Naive B cell (primary cell): ENCODE data around the gene OLAH. TPM values are rescaled to one million over a fixed set of nuclear protein-coding genes. Genes with fewer than 3 reads are reported as not detected.

Experiments used
- ATAC-seq, 2 donors: fragments of 150-1000 bp; cut with Tn5 transposase; 2 replicates each; pipeline ENCODE4 v1.10.0; 2021; ENCODE audit warnings: low read depth in 2 of 2, mild to moderate bottlenecking in 2 of 2, moderate library complexity in 2 of 2
- DNase-seq: peaks from one replicate; pipeline ENCODE4 v3.0.0; 2022
- H3K27ac Mint-ChIP-seq, 6 donors: one replicate each; pipeline ENCODE4 v1.8.0; 2020 to 2022; ENCODE audit warnings: mild to moderate bottlenecking in 6 of 6, mixed read lengths in 6 of 6, moderate library complexity in 5 of 6, inconsistent platforms in 2 of 6
- H3K27me3 Mint-ChIP-seq, 3 donors: one replicate each; pipeline ENCODE4 v1.8.0; 2021 to 2022; ENCODE audit warnings: mixed read lengths in 3 of 3, mild to moderate bottlenecking in 1 of 3
- H3K36me3 Mint-ChIP-seq, 2 donors: one replicate each; pipeline ENCODE4 v1.8.0; 2020 to 2022; ENCODE audit warnings: mixed read lengths in 2 of 2, inconsistent platforms in 1 of 2, mild to moderate bottlenecking in 1 of 2
- H3K4me1 Mint-ChIP-seq, 3 donors: one replicate each; pipeline ENCODE4 v1.8.0; 2020 to 2022; ENCODE audit warnings: mixed read lengths in 3 of 3, inconsistent platforms in 1 of 3, mild to moderate bottlenecking in 1 of 3, moderate library complexity in 1 of 3
- H3K4me3 Mint-ChIP-seq, 8 donors: one replicate each; pipeline ENCODE4 v1.8.0; 2020 to 2022; ENCODE audit warnings: mild to moderate bottlenecking in 8 of 8, mixed read lengths in 8 of 8, moderate library complexity in 8 of 8, inconsistent platforms in 2 of 8
- H3K9me3 Mint-ChIP-seq, 7 donors: one replicate each; pipeline ENCODE4 v1.8.0; 2020 to 2022; ENCODE audit warnings: mixed read lengths in 7 of 7, mild to moderate bottlenecking in 5 of 7, inconsistent platforms in 2 of 7, moderate library complexity in 1 of 7
- polyA plus RNA-seq, 6 donors: library from polyadenylated mRNA; unstranded; fragments of 300-500 nt; fragmentation: Illumina TruSeq; gene quantifications; one replicate each; pipeline ENCODE4 v1.2.3, GENCODE V29; 2021; ENCODE audit warnings: low read depth in 6 of 6

Gene OLAH
- polyA plus RNA-seq, 6 donors from 2014 or later: not detected

DNA sequence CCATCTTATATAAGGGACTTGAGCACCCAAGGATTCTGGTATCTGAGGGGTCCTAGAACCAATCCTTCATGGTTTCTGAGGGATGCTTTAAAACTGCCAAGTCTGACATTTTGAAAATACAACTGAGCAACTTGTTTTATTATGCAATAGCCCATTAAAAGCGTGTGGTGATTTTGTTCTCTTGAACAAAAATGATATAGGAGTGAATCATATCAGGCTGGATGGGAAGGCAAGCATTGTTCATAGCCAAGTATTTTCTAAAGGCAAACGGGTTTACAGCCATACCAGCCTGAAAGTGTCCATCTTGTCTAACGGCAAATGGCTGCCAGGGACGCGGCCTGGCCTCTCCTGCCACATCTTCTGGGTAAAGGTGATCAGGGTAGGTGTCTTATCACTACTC is 76.8 kb downstream of the OLAH start:
- DNase-seq (no peak), ATAC-seq (no peak)
- Mint-ChIP-seq H3K4me1 (peaks cover 5 to 9% (median 6%) of the 10 kb centered on the region in 3 donors), H3K4me3 (no peak overlapping the region), H3K9me3 (no peaks in the 10 kb centered on the region), H3K27ac (no peak overlapping the region), H3K27me3 (no peaks in the 10 kb centered on the region), H3K36me3 (peaks cover 9 to 17% of the 10 kb centered on the region in 2 donors)

DNA sequence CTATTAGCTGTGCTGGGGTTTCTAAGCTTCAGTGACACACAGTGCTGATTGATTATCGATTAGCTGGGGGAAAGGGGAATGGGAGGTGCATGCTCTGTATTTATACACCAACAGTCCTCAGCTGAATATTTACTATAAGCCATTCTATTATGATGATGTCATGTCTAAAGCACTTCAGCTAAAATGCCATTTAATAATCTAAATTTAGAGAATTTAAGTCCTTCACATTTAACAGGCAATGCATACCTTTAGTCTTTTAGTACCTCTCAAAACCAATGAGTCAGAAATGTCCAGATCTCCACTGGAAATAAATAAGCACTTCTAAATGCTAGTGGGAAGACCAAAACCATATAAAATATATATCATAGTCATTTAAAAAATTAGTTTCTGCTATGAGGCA is 78.0 kb downstream of the OLAH start:
- H3K4me1 Mint-ChIP-seq: peaks cover 5 to 9% (median 6%) of the 10 kb centered on the region in 3 donors
- DNase-seq (no peak), ATAC-seq (no peak)
- peaks cover 9 to 17% of the 10 kb centered on the region in 2 donors for H3K36me3 Mint-ChIP-seq
- H3K27ac Mint-ChIP-seq: no peak overlapping the region
- H3K27me3 Mint-ChIP-seq: no peaks in the 10 kb centered on the region
- H3K9me3 Mint-ChIP-seq: no peaks in the 10 kb centered on the region
- no peak overlapping the region for H3K4me3 Mint-ChIP-seq

DNA sequence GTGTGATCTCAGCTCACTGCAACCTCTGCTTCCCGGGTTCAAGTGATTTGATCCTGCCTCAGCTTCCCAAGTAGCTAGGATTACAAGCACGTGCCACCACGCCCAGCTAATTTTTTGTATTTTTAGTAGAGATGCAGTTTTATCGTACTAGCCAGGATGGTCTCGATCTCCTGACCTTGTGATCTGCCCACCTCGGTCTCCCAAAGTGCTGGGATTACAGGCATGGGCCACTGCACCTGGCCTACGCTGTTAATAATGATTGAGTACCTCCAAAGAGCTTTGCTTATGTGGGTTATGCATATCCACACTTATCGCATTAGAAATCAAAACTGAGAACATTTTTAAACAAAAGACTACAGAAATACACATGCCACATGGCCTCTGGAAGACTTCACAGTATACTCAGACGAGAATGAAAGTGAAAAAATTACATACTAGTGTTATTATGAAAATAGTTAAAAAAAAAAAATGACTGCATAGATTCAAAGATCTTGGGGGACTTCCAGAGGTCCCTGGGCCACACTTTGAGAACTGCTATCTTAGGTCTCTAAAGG is 78.8 kb downstream of the OLAH start:
- peaks cover 9 to 17% of the 10 kb centered on the region in 2 donors for H3K36me3 Mint-ChIP-seq
- H3K9me3 Mint-ChIP-seq: no peaks in the 10 kb centered on the region
- peak in 1 of 2 donors; percentile 23 for ATAC-seq
- H3K4me1 Mint-ChIP-seq: peaks cover 5 to 9% (median 6%) of the 10 kb centered on the region in 3 donors
- H3K27ac Mint-ChIP-seq: no peak overlapping the region
- H3K4me3 Mint-ChIP-seq: no peak overlapping the region
- H3K27me3 Mint-ChIP-seq: no peaks in the 10 kb centered on the region
- no peak for DNase-seq

Other genes with a start within 250 kb of the OLAH start
- gene CDNF, start 205.9 kb upstream of the OLAH start, polyA plus RNA-seq: 1 to 10 TPM; 1.1 to 2.7 (median 1.9) TPM
- gene HSPA14, start 205.6 kb upstream of the OLAH start, polyA plus RNA-seq: 10 to 100 TPM; 14.8 to 23.3 (median 19.8) TPM
- 10 to 100 TPM in 2 of 6 donors, 1 to 10 TPM in 4; 6.4 to 19.6 (median 9.3) TPM for gene MSANTD7, start 205.6 kb upstream of the OLAH start, polyA plus RNA-seq
- gene SUV39H2, start 165.1 kb upstream of the OLAH start, polyA plus RNA-seq: 1 to 10 TPM; 1.0 to 3.9 (median 1.7) TPM
- gene DCLRE1C, start 89.8 kb upstream of the OLAH start, polyA plus RNA-seq: 10 to 100 TPM; 36.2 to 69.6 (median 45.8) TPM
- gene MEIG1, start 84.6 kb upstream of the OLAH start, polyA plus RNA-seq: 1 to 10 TPM in 2 of 6 donors, under 1 TPM in 1, not detected in 3; 0.99 to 2.2 (median 1.2) TPM
- not detected for gene ACBD7, start 44.8 kb downstream of the OLAH start, polyA plus RNA-seq
- gene RPP38, start 53.4 kb downstream of the OLAH start, polyA plus RNA-seq: 10 to 100 TPM; 21.0 to 37.8 (median 30.4) TPM
- gene NMT2, start 124.8 kb downstream of the OLAH start, polyA plus RNA-seq: 1 to 10 TPM; 3.7 to 7.3 (median 5.4) TPM